ENCODE data around the gene CCDC102B. TPM values are rescaled to one million over a fixed set of nuclear protein-coding genes. Genes with fewer than 3 reads are reported as not detected.
A peak's percentile ranks its signal among the peaks of the same experiment; 100 is the strongest.

The CCDC102B gene
- total RNA-seq, 1 donor = 3.1 TPM

DNA sequence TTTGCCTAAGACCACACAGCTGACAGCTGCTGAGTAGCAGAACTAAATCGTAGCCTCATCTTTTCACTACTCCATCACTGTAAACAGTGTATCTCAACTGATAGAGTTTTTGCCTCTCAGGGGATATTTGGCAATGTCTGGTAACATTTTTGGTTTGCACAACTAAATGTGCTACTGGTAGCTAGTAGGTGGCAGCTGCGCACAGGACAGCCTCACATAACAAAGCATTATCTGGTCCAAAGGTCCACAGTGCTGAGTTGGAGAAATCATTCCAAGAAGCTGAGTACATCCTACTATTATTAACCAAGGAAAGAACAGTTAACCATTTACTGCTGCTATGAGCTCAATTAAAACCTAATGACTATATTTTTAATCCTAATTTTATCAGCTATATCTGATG is 6.1 kb upstream of the CCDC102B start:
- DNase-seq (ENCODE audit: low read depth) = no peak
- TF ChIP-seq, protein P1, sequence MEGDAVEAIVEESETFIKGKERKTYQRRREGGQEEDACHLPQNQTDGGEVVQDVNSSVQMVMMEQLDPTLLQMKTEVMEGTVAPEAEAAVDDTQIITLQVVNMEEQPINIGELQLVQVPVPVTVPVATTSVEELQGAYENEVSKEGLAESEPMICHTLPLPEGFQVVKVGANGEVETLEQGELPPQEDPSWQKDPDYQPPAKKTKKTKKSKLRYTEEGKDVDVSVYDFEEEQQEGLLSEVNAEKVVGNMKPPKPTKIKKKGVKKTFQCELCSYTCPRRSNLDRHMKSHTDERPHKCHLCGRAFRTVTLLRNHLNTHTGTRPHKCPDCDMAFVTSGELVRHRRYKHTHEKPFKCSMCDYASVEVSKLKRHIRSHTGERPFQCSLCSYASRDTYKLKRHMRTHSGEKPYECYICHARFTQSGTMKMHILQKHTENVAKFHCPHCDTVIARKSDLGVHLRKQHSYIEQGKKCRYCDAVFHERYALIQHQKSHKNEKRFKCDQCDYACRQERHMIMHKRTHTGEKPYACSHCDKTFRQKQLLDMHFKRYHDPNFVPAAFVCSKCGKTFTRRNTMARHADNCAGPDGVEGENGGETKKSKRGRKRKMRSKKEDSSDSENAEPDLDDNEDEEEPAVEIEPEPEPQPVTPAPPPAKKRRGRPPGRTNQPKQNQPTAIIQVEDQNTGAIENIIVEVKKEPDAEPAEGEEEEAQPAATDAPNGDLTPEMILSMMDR (IDR thresholded peaks at IDR 0.05; ENCODE audit: insufficient read depth, low read length) = no peak
- no peak overlapping the region for H3K4me3 ChIP-seq (ENCODE audit: low read depth, low read length)

DNA sequence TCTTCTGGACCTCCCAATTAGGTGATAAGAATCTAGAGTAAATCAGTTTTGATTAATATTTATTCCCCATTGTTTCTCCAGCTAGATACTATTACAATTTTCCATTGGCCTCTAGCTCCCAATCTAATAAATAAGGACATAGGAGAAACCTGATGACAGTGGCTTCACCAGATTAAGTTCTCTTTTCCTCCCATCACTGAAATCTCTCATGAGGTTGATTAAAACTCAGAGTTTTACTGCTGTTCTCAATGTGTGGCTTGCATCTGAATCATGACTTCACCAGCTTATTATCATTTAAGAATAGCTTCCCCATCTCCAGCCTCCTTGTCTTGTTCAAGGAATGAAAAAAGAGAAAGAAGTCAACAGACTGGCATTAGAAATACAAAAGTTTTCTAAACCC is 3.9 kb upstream of the CCDC102B start:
- DNase-seq (ENCODE audit: low read depth) = no peak
- no peak overlapping the region for H3K4me3 ChIP-seq (ENCODE audit: low read depth, low read length)
- TF ChIP-seq, protein P1 (IDR thresholded peaks at IDR 0.05; ENCODE audit: insufficient read depth, low read length) = no peak

DNA sequence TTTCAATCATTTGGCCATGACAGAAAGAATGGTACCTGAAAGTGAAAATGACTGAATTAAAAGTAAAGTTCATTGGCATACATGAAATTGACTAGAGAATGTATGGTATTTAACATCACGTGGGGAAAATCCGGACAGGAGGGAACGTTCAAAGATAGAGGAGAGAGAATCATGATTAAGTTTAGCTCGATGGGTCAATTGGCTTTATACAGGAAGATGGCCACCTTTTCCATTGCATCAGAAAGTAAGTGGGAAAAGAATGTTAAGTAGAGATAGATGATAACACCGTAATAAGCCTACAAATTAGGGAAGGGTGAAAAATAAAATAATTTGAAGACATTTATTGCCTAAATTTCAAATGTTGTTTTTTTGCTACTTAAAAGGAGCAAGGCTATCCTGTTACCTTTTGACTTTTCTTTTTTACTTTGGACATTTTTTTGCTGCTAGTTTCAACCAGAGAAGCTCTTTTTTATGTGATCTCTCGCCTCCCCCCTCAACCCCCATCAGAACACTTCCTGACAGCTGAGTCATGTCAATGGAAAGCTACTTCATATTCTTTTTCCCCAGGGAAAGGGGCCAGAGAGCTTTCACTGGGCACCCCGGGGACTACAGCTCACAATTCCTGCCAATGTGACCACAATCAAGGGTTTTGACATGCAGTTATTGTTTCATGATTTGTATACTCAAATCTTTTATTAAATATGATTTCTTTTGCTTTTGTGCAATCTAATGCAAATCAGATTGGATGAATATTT is 767 bp upstream of the CCDC102B start:
- peak; percentile 73 for DNase-seq (ENCODE audit: low read depth)
- TF ChIP-seq, protein P1 (IDR thresholded peaks at IDR 0.05; ENCODE audit: insufficient read depth, low read length) = no peak
- no peak overlapping the region for H3K4me3 ChIP-seq (ENCODE audit: low read depth, low read length)

DNA sequence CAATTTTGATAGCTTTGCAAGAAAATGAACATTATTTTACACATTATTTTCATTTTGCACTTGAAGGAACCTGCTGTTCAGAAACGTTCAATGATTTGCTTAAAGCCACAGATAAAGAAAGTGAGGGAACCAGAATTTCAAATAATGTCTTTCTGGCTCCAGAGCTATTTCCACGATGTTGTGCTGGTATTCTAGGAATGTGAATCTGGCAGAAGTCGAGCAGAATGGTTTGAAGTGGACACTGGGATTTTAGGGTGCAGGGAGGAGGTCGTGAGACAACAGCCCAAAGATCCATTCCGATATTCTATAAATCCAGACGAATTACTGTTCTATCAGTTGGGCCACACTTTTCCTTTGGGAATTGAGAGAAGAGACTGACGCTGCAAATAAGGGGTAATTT is 2.2 kb downstream of the CCDC102B start:
- no peak overlapping the region for H3K4me3 ChIP-seq (ENCODE audit: low read depth, low read length)
- TF ChIP-seq, protein P1 (IDR thresholded peaks at IDR 0.05; ENCODE audit: insufficient read depth, low read length) = no peak
- no peak for DNase-seq (ENCODE audit: low read depth)

DNA sequence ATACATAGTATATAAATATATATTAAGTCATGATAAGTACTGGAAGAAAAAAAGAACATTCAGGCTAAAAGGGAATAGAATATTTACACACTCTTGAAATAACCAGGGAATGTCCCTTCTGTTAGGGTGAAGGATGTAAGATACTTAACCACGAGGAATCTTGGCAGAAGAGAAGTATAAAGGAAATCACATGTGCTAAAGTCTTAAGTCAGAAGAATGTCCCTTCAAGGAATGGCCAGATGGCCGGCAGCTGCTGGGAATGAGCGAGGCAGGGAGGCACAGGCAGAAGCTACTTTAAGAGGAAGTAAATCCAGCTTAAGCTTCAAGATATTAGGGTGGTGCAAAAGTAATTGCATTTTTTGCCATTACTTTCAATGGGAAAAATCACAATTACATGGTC is 5.5 kb downstream of the CCDC102B start:
- TF ChIP-seq, protein P1 (IDR thresholded peaks at IDR 0.05; ENCODE audit: insufficient read depth, low read length) = no peak
- DNase-seq (ENCODE audit: low read depth) = peak; percentile 79
- H3K4me3 ChIP-seq (ENCODE audit: low read depth, low read length) = no peak overlapping the region

DNA sequence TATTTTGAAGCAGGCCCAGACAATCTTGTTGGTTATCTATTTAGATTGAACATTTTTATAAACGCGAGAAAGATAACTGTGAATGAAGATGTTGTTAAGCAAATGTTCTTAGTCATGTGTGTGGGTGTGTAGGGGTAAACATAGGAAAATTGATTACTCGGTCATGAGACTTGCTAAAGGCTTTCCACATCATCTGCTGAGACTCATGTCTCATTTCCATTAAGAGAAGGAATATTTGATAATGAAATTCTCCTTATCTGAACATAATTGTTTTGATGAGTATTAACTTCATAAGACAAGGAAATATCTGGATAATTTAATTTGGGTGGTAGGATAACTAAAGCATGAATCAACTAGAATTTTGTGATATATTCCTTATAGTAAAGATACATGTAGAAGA is 19.7 kb downstream of the CCDC102B start:
- no peak overlapping the region for H3K4me3 ChIP-seq (ENCODE audit: low read depth, low read length)
- DNase-seq (ENCODE audit: low read depth) = peak; percentile 26
- TF ChIP-seq, protein P1 (IDR thresholded peaks at IDR 0.05; ENCODE audit: insufficient read depth, low read length) = no peak

DNA sequence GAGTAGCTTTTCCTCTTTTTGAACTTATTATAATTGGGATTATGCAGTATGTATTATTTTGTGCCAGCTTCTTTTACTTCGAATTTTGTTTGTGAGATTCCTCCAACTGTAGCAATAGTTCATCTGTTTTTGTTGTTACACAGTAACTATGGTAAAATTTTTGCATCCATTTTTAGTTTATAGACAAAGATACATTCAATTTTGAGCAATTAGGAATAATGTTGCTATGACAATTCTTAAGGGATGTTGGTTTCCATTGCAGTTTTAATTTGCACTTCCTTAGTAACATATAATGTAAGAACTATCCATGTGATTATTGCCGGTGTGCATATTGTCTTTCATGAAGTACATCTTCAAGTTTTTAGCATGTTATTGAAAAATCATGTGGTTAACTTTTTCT is 20.7 kb downstream of the CCDC102B start:
- no peak overlapping the region for H3K4me3 ChIP-seq (ENCODE audit: low read depth, low read length)
- TF ChIP-seq, protein P1 (IDR thresholded peaks at IDR 0.05; ENCODE audit: insufficient read depth, low read length) = no peak
- no peak for DNase-seq (ENCODE audit: low read depth)
